HepG2 (cell line): Measurements from ENCODE around the gene NTSR2. TPM values are rescaled to one million over a fixed set of nuclear protein-coding genes. Genes with fewer than 3 reads are reported as not detected.

ENCODE experiments used
- FOXO4 ChIP-seq: sonication (generic); formaldehyde crosslinking; conservative IDR thresholded peaks from 2 replicates; pipeline ENCODE4 v1.8.1; 2023; ENCODE audit warnings: missing genetic modification reagents
- KLF9 ChIP-seq: IDR thresholded peaks from 2 replicates; pipeline ENCODE4 v1.6.1; 2016; ENCODE audit warnings: low read depth
- PAXIP1 ChIP-seq: sonication (generic); formaldehyde crosslinking; conservative IDR thresholded peaks from 2 replicates; pipeline ENCODE4 v1.4.0; 2020; ENCODE audit warnings: mild to moderate bottlenecking, missing genetic modification reagents, moderate library complexity
- REST ChIP-seq, 2 experiments: IDR thresholded peaks; 2 replicates each; pipeline ENCODE4 v1.6.1; 2011 to 2012; ENCODE audit warnings: low read length in 2 of 2, borderline replicate concordance in 1 of 2, low read depth in 1 of 2, mild to moderate bottlenecking in 1 of 2, moderate library complexity in 1 of 2
- SP140L ChIP-seq: sonication (generic); formaldehyde crosslinking; IDR thresholded peaks from 2 replicates; pipeline ENCODE4 v1.4.0; 2020; ENCODE audit warnings: missing genetic modification reagents, borderline replicate concordance
- STAG1 ChIP-seq: sonication (generic); formaldehyde crosslinking; IDR thresholded peaks from 2 replicates; pipeline ENCODE4 v1.4.0; 2020; ENCODE audit warnings: missing genetic modification reagents
- ZNF230 ChIP-seq: sonication (generic); formaldehyde crosslinking; IDR thresholded peaks from 2 replicates; pipeline ENCODE4 v1.4.0; 2020; ENCODE audit warnings: mild to moderate bottlenecking, missing genetic modification reagents
- ZNF317 ChIP-seq: sonication (generic); formaldehyde crosslinking; IDR thresholded peaks from 2 replicates; pipeline ENCODE4 v1.5.0; 2020; ENCODE audit warnings: mild to moderate bottlenecking, missing genetic modification reagents
- ZNF318 ChIP-seq: sonication (generic); formaldehyde crosslinking; IDR thresholded peaks from 2 replicates; pipeline ENCODE4 v1.4.0; 2020; ENCODE audit warnings: mild to moderate bottlenecking, missing genetic modification reagents
- ZNF607 ChIP-seq: sonication (generic); formaldehyde crosslinking; IDR thresholded peaks from 2 replicates; pipeline ENCODE4 v1.5.1; 2020; ENCODE audit warnings: missing genetic modification reagents, mild to moderate bottlenecking, borderline replicate concordance
- polyA plus RNA-seq, 8 experiments: library from polyadenylated mRNA; depleted of rRNA in 3 of 8; stranded (reverse) in 7 of 8; unstranded in 1 of 8; fragments of >200 nt; fragmentation: Illumina TruSeq in 4 of 8; extraction: Trizol in 4 of 8; gene quantifications; 2 replicates each; pipeline versions ENCODE4 v1.2.1 to v1.2.3, GENCODE V29; 2011 to 2016; ENCODE audit warnings: low read depth in 4 of 8, missing spikeins in 1 of 8, mixed read lengths in 1 of 8; ENCODE audit not compliant: insufficient read depth in 1 of 8
- total RNA-seq, 5 experiments: library from RNA; depleted of rRNA; stranded (reverse); fragments of >200 nt; fragmentation: Illumina TruSeq; extraction: Trizol; gene quantifications; 2 replicates each; pipeline ENCODE4 v1.2.3, GENCODE V29; 2016; ENCODE audit warnings: low read depth in 1 of 5

The NTSR2 gene
- total and polyA plus RNA-seq, 2 of the 13 experiments (the other 11 are each of a cell fraction or from before 2014, with no cell fraction given), result not detected

- TF ChIP-seq REST (IDR thresholded peaks at IDR 0.05; ENCODE audit: borderline replicate concordance in 1 of 2, low read depth in 1 of 2, low read length in 2 of 2) (peak in 1 of 2 experiments; percentile 60; a peak in 2 of 4 replicates), ZNF318 (CRISPR knock-in tag) (no peak), ZNF317 (peak; percentile 53; the same call in 1 of the 2 replicates), ZNF607 (CRISPR knock-in tag) (peak; percentile 74), PAXIP1 (peak; percentile 31), FOXO4 (CRISPR knock-in tag) (0 out of 2 replicates have a peak, but pooled peaks have one; percentile 12), ZNF230 (CRISPR knock-in tag) (0 out of 2 replicates have a peak, but pooled peaks have one; percentile 23), STAG1 (CRISPR knock-in tag) (peak; percentile 89), SP140L (CRISPR knock-in tag) (no peak), KLF9 (CRISPR knock-in tag) (no peak)
Measured at GRCh38 chr2:11681722-11682589, 12.0 kb upstream of the NTSR2 start (continued).
